ENCODE measurements around the gene DISC1.
"Not testable (repeated sequence)": the region's sequence is repeated elsewhere in the genome, so short reads cannot be mapped to it uniquely, and the experiment has no call there.

The DISC1 gene

DNA sequence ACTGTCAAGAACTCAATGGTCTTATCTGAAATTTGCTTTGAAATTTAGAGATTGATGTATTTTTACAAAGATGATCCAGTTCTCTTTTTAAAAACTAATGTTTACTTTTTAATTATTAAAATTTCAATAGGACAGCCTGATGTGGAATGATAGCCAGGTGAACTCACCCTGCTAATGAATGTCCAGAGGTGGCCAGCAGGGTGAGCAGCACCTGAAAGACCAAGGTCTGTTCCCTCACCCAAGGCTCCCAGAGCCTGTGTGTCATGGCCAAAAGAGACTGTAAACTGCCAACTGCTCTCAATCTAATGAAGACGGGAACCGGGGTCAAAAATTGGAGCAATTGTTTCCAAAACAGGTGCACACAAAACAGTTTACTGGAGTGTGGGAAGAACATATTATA lies 340.4 kb downstream of the DISC1 start:
- no peak overlapping the region for H3K27ac ChIP-seq (ENCODE audit: low read depth in 2 of 2, low read length in 2 of 2)
- H3K9me3 ChIP-seq (ENCODE audit: control insufficient read depth in 2 of 2, low read length in 2 of 2): no peaks in the 10 kb centered on the region
- no peak overlapping the region for H3K4me3 ChIP-seq (ENCODE audit: low read length in 2 of 2)
- H3K9ac ChIP-seq (ENCODE audit: low read depth in 1 of 2, low read length in 2 of 2): no peak overlapping the region
- H3K4me1 ChIP-seq (ENCODE audit: control insufficient read depth in 2 of 2, insufficient read depth in 2 of 2, low read length in 2 of 2): no peaks in the 10 kb centered on the region
- H3K36me3 ChIP-seq (ENCODE audit: control insufficient read depth in 2 of 2, insufficient read depth in 2 of 2, low read length in 2 of 2): no peaks in the 10 kb centered on the region
- H3K27me3 ChIP-seq (ENCODE audit: control insufficient read depth in 2 of 2, insufficient read depth in 2 of 2, low read length in 2 of 2): no peaks in the 10 kb centered on the region

DNA sequence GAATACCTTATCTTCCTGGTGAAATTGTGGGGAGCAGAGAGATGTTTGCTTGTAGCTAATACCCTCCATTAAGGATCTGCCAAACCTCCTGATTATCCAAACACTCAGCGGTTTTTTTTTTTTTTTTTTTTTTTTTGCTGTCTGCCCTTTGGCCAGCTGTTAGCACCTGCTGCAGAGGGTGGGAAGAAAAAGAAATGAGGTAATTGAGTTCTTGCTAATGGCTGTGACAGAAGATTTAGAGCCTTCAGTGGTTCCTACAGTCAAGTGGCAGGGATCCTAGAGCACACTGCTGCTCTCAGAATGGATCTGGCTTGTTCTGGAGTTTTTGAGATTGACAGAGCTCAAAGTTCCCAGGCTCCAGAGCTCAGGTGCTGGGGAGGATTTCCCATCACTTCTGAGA lies 342.5 kb downstream of the DISC1 start:
- no peaks in the 10 kb centered on the region for H3K9me3 ChIP-seq (ENCODE audit: control insufficient read depth in 2 of 2, low read length in 2 of 2)
- no peaks in the 10 kb centered on the region for H3K27me3 ChIP-seq (ENCODE audit: control insufficient read depth in 2 of 2, insufficient read depth in 2 of 2, low read length in 2 of 2)
- H3K4me1 ChIP-seq (ENCODE audit: control insufficient read depth in 2 of 2, insufficient read depth in 2 of 2, low read length in 2 of 2): no peaks in the 10 kb centered on the region
- no peak overlapping the region for H3K27ac ChIP-seq (ENCODE audit: low read depth in 2 of 2, low read length in 2 of 2)
- no peaks in the 10 kb centered on the region for H3K36me3 ChIP-seq (ENCODE audit: control insufficient read depth in 2 of 2, insufficient read depth in 2 of 2, low read length in 2 of 2)
- no peak overlapping the region for H3K4me3 ChIP-seq (ENCODE audit: low read length in 2 of 2)
- H3K9ac ChIP-seq (ENCODE audit: low read depth in 1 of 2, low read length in 2 of 2): no peak overlapping the region

DNA sequence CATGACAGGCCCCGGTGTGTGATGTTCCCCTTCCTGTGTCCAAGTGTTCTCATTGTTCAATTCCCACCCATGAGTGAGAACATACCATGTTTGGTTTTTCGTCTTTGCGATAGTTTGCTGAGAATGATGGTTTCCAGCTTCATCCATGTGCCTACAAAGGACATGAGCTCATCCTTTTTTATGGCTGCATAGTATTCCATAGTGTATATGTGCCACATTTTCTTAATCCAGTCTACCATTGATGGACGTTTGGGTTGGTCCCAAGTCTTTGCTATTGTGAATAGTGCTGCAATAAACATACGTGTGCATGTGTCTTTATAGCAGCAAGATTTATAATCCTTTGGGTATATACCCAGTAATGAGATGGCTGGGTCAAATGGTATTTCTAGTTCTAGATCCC lies 343.2 kb downstream of the DISC1 start:
- not testable (repeated sequence) for H3K36me3 ChIP-seq (ENCODE audit: control insufficient read depth in 2 of 2, insufficient read depth in 2 of 2, low read length in 2 of 2); H3K27ac ChIP-seq (ENCODE audit: low read depth in 2 of 2, low read length in 2 of 2); H3K27me3 ChIP-seq (ENCODE audit: control insufficient read depth in 2 of 2, insufficient read depth in 2 of 2, low read length in 2 of 2); H3K4me3 ChIP-seq (ENCODE audit: low read length in 2 of 2); H3K9me3 ChIP-seq (ENCODE audit: control insufficient read depth in 2 of 2, low read length in 2 of 2); H3K4me1 ChIP-seq (ENCODE audit: control insufficient read depth in 2 of 2, insufficient read depth in 2 of 2, low read length in 2 of 2); H3K9ac ChIP-seq (ENCODE audit: low read depth in 1 of 2, low read length in 2 of 2)

DNA sequence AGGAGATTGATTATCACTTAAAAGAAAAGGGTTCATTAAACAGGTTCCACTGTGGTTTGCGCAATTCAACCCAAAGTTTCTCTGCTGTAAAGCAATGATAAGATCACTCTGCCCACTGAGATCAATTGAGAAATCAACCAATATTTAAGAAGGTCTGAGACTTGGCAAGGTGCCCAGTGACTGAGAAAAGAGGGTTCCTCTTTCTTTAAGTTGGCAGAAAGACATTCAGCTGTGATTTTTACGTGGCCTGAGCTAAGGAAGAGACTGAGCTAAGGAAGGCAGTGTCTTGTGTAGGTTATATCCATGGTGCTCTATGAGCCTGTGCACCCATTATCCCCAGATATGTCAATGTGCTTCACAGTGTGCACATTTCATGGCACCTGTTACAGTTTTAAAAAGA lies 344.1 kb downstream of the DISC1 start:
- no peaks in the 10 kb centered on the region for H3K4me1 ChIP-seq (ENCODE audit: control insufficient read depth in 2 of 2, insufficient read depth in 2 of 2, low read length in 2 of 2)
- H3K27me3 ChIP-seq (ENCODE audit: control insufficient read depth in 2 of 2, insufficient read depth in 2 of 2, low read length in 2 of 2): no peaks in the 10 kb centered on the region
- H3K36me3 ChIP-seq (ENCODE audit: control insufficient read depth in 2 of 2, insufficient read depth in 2 of 2, low read length in 2 of 2): no peaks in the 10 kb centered on the region
- no peak overlapping the region for H3K4me3 ChIP-seq (ENCODE audit: low read length in 2 of 2)
- H3K9me3 ChIP-seq (ENCODE audit: control insufficient read depth in 2 of 2, low read length in 2 of 2): no peaks in the 10 kb centered on the region
- H3K27ac ChIP-seq (ENCODE audit: low read depth in 2 of 2, low read length in 2 of 2): no peak overlapping the region
- no peak overlapping the region for H3K9ac ChIP-seq (ENCODE audit: low read depth in 1 of 2, low read length in 2 of 2)

DNA sequence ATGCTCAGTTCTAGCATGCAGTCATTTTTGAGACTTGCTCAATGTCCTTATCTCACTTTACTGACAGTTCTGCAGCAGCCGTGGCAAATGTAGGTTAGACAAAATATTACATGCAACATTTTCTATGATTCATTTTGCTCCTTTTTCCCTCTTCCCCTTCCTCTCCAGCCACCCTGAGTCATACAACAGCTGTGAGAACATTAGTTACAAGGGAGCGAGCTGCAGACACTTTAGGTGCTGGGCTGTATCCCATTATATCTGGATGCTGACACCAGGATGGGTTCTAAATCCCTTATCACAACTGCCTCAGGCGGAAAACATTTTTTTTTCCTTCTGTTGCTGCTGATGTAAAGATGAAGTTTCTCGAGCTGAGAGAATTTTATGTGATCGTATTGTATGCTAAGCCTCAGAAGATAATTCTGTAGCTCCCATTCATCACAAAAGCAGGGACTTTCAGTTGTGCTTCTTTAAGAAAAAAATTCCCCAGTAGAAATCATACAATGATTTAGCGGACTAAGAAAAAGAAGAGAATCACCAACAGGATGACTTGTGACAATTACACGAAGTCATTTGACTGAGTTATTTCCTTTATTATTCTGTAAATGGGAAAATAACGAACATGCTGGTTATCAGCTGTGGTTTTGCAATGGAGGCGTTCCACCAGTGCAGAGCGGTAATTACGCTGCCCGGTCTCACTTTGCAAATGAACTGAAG lies 345.0 kb downstream of the DISC1 start:
- no peaks in the 10 kb centered on the region for H3K4me1 ChIP-seq (ENCODE audit: control insufficient read depth in 2 of 2, insufficient read depth in 2 of 2, low read length in 2 of 2)
- no peak overlapping the region for H3K4me3 ChIP-seq (ENCODE audit: low read length in 2 of 2)
- H3K36me3 ChIP-seq (ENCODE audit: control insufficient read depth in 2 of 2, insufficient read depth in 2 of 2, low read length in 2 of 2): no peaks in the 10 kb centered on the region
- H3K27ac ChIP-seq (ENCODE audit: low read depth in 2 of 2, low read length in 2 of 2): no peak overlapping the region
- H3K9me3 ChIP-seq (ENCODE audit: control insufficient read depth in 2 of 2, low read length in 2 of 2): no peaks in the 10 kb centered on the region
- H3K9ac ChIP-seq (ENCODE audit: low read depth in 1 of 2, low read length in 2 of 2): no peak overlapping the region
- H3K27me3 ChIP-seq (ENCODE audit: control insufficient read depth in 2 of 2, insufficient read depth in 2 of 2, low read length in 2 of 2): no peaks in the 10 kb centered on the region

DNA sequence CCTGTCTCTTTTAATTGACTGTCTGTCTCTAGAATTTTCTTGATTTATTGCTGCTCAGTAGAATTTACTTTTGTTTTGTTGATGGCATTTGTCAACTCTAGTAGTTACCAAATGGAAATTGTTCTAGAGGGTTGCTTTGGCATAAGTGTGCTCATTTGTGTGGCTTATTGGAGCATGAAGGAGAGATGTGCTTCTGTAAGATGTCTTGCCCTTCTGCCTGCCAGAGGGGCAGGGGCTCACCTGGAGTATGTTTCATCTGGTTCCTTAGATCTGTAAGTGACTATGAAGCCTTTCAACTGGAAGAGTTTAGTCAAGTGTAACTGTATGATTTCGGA lies 345.5 kb downstream of the DISC1 start:
- Histone ChIP-seq H3K27me3 (ENCODE audit: control insufficient read depth in 2 of 2, insufficient read depth in 2 of 2, low read length in 2 of 2) (no peaks in the 10 kb centered on the region), H3K9ac (ENCODE audit: low read depth in 1 of 2, low read length in 2 of 2) (no peak overlapping the region), H3K9me3 (ENCODE audit: control insufficient read depth in 2 of 2, low read length in 2 of 2) (no peaks in the 10 kb centered on the region), H3K27ac (ENCODE audit: low read depth in 2 of 2, low read length in 2 of 2) (no peak overlapping the region), H3K4me1 (ENCODE audit: control insufficient read depth in 2 of 2, insufficient read depth in 2 of 2, low read length in 2 of 2) (no peaks in the 10 kb centered on the region), H3K4me3 (ENCODE audit: low read length in 2 of 2) (no peak overlapping the region), H3K36me3 (ENCODE audit: control insufficient read depth in 2 of 2, insufficient read depth in 2 of 2, low read length in 2 of 2) (no peaks in the 10 kb centered on the region)

DNA sequence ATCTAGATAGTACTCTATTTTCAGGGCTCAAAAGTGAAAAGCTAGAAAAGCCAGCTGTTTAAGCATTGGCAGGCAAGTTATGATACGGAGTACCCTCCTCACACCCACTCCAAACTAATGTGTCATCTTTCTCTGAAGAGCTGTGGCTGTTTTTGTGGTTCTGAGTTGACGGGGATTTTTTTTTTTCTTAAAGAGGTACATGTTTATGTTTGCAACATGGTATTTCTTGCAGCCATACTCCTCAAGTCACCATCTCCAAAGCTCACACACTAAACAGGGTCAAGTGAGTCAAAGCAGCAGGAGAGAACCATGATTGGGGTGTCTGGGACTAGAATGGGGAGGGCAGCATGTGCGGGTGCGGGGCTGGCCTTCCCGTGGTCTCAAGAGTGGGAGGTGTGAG lies 347.2 kb downstream of the DISC1 start:
- Histone ChIP-seq H3K4me3 (ENCODE audit: low read length in 2 of 2) (no peak overlapping the region), H3K36me3 (ENCODE audit: control insufficient read depth in 2 of 2, insufficient read depth in 2 of 2, low read length in 2 of 2) (no peaks in the 10 kb centered on the region), H3K9ac (ENCODE audit: low read depth in 1 of 2, low read length in 2 of 2) (no peak overlapping the region), H3K27me3 (ENCODE audit: control insufficient read depth in 2 of 2, insufficient read depth in 2 of 2, low read length in 2 of 2) (no peaks in the 10 kb centered on the region), H3K27ac (ENCODE audit: low read depth in 2 of 2, low read length in 2 of 2) (no peak overlapping the region), H3K4me1 (ENCODE audit: control insufficient read depth in 2 of 2, insufficient read depth in 2 of 2, low read length in 2 of 2) (no peaks in the 10 kb centered on the region), H3K9me3 (ENCODE audit: control insufficient read depth in 2 of 2, low read length in 2 of 2) (no peaks in the 10 kb centered on the region)

DNA sequence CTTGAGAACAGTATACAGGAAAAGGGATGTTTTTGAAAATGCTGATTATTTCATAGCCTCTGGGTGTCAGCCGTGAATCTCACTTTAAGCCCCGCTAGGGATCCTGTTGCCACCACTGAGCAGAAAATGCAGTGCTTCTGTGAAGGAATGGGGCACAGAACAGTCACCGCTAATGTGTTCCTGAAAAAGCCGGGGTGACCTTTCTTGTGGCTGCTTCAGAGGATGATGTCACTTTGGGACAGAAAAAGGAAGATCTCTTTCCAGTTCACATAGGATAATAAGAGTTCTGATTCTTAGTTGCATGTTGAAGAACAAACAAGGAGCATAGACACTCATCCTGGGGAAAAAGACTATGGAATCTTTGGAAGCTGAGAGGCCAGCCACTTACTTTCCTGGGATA lies 349.6 kb downstream of the DISC1 start:
- Histone ChIP-seq H3K36me3 (ENCODE audit: control insufficient read depth in 2 of 2, insufficient read depth in 2 of 2, low read length in 2 of 2) (no peaks in the 10 kb centered on the region), H3K27me3 (ENCODE audit: control insufficient read depth in 2 of 2, insufficient read depth in 2 of 2, low read length in 2 of 2) (no peaks in the 10 kb centered on the region), H3K9me3 (ENCODE audit: control insufficient read depth in 2 of 2, low read length in 2 of 2) (no peaks in the 10 kb centered on the region), H3K27ac (ENCODE audit: low read depth in 2 of 2, low read length in 2 of 2) (no peak overlapping the region), H3K4me3 (ENCODE audit: low read length in 2 of 2) (no peak overlapping the region), H3K9ac (ENCODE audit: low read depth in 1 of 2, low read length in 2 of 2) (no peak overlapping the region), H3K4me1 (ENCODE audit: control insufficient read depth in 2 of 2, insufficient read depth in 2 of 2, low read length in 2 of 2) (no peaks in the 10 kb centered on the region)

DNA sequence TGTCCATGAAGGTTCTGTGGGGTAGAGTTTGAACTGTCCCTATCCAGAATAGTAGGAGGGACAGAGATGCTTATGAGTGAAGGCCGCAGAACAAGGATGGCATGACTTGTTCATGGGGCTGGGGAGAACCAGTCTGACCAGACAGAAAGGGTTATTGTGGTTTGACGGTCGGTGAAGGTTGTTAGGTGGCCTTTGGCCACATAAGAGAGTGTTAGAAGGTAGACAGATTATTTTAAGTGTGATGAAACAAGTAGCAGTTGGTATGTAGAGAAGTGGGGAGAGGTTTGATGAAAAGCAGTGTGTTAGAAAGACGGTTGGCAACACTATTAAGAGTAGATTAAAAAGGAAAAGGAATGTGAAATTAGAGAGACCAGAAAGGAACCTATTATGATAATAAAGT lies 355.1 kb downstream of the DISC1 start:
- no peak overlapping the region for H3K27ac ChIP-seq (ENCODE audit: low read depth in 2 of 2, low read length in 2 of 2)
- H3K9ac ChIP-seq (ENCODE audit: low read depth in 1 of 2, low read length in 2 of 2): no peak overlapping the region
- H3K9me3 ChIP-seq (ENCODE audit: control insufficient read depth in 2 of 2, low read length in 2 of 2): no peaks in the 10 kb centered on the region
- H3K36me3 ChIP-seq (ENCODE audit: control insufficient read depth in 2 of 2, insufficient read depth in 2 of 2, low read length in 2 of 2): no peaks in the 10 kb centered on the region
- H3K4me3 ChIP-seq (ENCODE audit: low read length in 2 of 2): no peak overlapping the region
- no peaks in the 10 kb centered on the region for H3K4me1 ChIP-seq (ENCODE audit: control insufficient read depth in 2 of 2, insufficient read depth in 2 of 2, low read length in 2 of 2)
- no peaks in the 10 kb centered on the region for H3K27me3 ChIP-seq (ENCODE audit: control insufficient read depth in 2 of 2, insufficient read depth in 2 of 2, low read length in 2 of 2)

DNA sequence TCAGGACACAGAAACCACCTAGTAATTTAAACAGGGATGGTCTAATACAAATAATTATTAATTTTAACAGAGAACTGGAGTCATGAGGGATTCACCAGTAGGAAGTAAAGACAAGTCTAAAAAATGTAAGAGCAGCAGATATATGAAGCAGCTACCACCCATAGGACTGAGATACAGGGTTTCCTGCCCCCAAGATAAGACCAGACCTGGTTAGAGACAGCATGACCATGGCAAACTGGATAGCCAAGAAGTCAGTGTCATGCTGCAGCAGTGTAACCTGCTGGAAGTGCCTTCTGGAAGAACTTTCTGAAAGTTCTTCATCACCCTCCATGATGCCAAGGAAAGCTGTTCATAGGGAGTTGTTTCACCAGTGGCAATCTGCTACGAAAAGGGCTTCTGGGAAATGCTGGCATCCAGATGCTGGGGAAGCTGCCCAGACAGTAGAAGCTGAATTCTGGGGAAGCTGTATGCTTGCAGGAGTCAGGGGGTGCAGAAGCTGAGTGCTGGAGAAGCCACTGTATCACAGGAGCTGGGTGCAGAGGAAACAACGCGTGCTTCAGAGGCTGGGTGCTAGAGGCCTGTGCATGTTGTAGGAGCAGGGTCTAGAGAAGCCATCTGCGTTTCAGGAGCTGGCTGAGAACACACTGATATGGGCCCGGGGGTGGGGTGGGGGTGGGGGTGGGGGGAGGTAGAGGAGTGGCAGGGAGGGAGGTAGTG lies 356.4 kb downstream of the DISC1 start:
- H3K9me3 ChIP-seq (ENCODE audit: control insufficient read depth in 2 of 2, low read length in 2 of 2): no peaks in the 10 kb centered on the region
- H3K4me3 ChIP-seq (ENCODE audit: low read length in 2 of 2): no peak overlapping the region
- no peak overlapping the region for H3K9ac ChIP-seq (ENCODE audit: low read depth in 1 of 2, low read length in 2 of 2)
- no peak overlapping the region for H3K27ac ChIP-seq (ENCODE audit: low read depth in 2 of 2, low read length in 2 of 2)
- no peaks in the 10 kb centered on the region for H3K27me3 ChIP-seq (ENCODE audit: control insufficient read depth in 2 of 2, insufficient read depth in 2 of 2, low read length in 2 of 2)
- H3K36me3 ChIP-seq (ENCODE audit: control insufficient read depth in 2 of 2, insufficient read depth in 2 of 2, low read length in 2 of 2): no peaks in the 10 kb centered on the region
- H3K4me1 ChIP-seq (ENCODE audit: control insufficient read depth in 2 of 2, insufficient read depth in 2 of 2, low read length in 2 of 2): no peaks in the 10 kb centered on the region
